Activated T-helper 1 cell treated with anti-CD3 and anti-CD28 coated beads, Interleukin-12 subunit alpha, Interleukin-12 subunit beta, Interleukin-2, Interleukin-4 antibody, amounts not matched to agents 30 ng/mL and 10 ng/mL and 1 ng/mL, durations not matched to agents 14 hours and 24 hours and 36 hours (primary cell): Measurements from ENCODE around the gene PWP2. TPM values are rescaled to one million over a fixed set of nuclear protein-coding genes. Genes with fewer than 3 reads are reported as not detected.
"Not testable (repeated sequence)": the region's sequence is repeated elsewhere in the genome, so short reads cannot be mapped to it uniquely, and the experiment has no call there.

Experiments
- DNase-seq: peaks from one replicate; pipeline ENCODE4 v3.0.0; 2021; ENCODE audit warnings: low spot score
- H3K27ac Mint-ChIP-seq: one replicate; pipeline ENCODE4 v1.8.0; 2021; ENCODE audit warnings: mild to moderate bottlenecking, mixed read lengths
- H3K27me3 Mint-ChIP-seq: one replicate; pipeline ENCODE4 v1.8.0; 2022; ENCODE audit warnings: mild to moderate bottlenecking, moderate library complexity, mixed read lengths; ENCODE audit not compliant: insufficient read depth
- H3K36me3 Mint-ChIP-seq: one replicate; pipeline ENCODE4 v1.8.0; 2021; ENCODE audit warnings: low read depth, mixed read lengths
- H3K4me1 Mint-ChIP-seq: one replicate; pipeline ENCODE4 v1.8.0; 2021; ENCODE audit warnings: low read depth, mixed read lengths
- H3K4me3 Mint-ChIP-seq: one replicate; pipeline ENCODE4 v1.8.0; 2021; ENCODE audit warnings: mild to moderate bottlenecking, moderate library complexity, mixed read lengths
- H3K9me3 Mint-ChIP-seq: one replicate; pipeline ENCODE4 v1.8.0; 2021; ENCODE audit warnings: mixed read lengths
- intact Hi-C: fragments of 100-400 bp; cut with micrococcal nuclease; formaldehyde crosslinking; loops from one replicate; pipeline ENCODE4 v1.15.1; 2024
- total RNA-seq: library from RNA; stranded (reverse); gene quantifications from 2 replicates; pipeline ENCODE4 v1.2.3, GENCODE V29; 2022

PWP2 gene
- total RNA-seq, 1 donor from 2014 or later = 15.1 TPM

DNA sequence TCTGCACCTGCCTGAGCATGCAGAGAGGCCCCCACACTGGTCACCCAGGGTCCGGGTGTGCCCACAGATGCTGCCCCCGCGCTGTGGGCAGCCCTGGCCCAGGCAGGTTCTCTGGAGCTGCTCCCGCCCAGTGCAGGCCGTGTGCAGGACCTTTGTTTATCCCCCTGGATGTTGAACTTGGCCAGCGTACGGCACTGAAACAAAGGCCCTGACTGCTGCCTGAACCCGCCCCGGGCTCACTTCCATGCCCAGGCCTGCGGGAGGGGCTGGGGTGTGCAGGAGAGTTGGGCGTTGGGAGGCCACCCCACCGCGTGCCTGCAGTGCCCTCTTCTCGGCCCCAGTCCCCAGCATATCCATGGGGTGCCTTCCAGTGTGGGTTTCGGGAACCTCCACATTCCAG is 58.7 kb downstream of the PWP2 start:
- H3K4me3 Mint-ChIP-seq, DNase-seq, H3K4me1 Mint-ChIP-seq, H3K27ac Mint-ChIP-seq, H3K27me3 Mint-ChIP-seq, intact Hi-C loops, H3K36me3 Mint-ChIP-seq, H3K9me3 Mint-ChIP-seq: not testable (repeated sequence)

DNA sequence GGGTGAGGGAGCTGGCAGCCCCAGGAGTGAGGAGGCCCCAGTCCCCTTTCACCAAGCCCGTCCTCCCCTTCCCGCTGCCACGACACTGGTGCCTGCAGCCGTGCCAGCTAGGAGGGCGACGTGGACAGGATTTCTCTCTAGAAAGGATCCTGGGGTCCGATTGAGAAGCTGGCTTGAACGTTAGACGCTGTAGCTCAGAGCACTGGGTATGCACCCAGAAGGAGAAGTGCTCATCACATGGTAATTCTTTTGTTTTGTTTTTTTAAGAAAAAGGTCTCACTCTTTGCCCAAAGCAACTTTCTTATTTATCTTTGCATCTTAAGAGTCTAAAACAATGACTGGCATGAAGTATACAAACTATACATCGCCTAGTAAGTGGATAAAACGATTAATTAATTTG is 60.3 kb downstream of the PWP2 start:
- H3K27ac Mint-ChIP-seq, H3K4me1 Mint-ChIP-seq, H3K4me3 Mint-ChIP-seq, H3K27me3 Mint-ChIP-seq, H3K36me3 Mint-ChIP-seq, intact Hi-C loops, DNase-seq, H3K9me3 Mint-ChIP-seq: not testable (repeated sequence)

DNA sequence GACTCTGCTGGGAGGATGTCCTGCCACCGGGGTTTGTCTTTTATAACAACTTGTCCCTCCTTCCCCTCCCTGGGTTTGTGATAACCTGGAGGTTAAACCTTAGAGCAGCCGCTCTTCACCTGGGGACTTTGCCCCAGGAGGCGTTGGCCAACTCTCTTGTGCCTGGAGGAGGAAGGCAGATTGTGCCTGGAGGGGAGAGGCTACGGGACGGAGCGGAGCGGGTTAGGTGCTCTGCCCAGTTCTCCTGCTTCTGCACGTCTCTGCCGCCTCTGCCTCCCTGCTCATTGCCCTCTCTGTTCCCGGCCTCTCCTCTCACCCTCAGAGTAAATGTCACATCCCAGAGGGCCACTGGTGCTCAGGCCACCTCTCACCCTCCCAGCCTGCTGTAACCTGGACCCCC is 63.1 kb downstream of the PWP2 start:
- H3K4me3 Mint-ChIP-seq, H3K36me3 Mint-ChIP-seq, intact Hi-C loops, H3K4me1 Mint-ChIP-seq, H3K9me3 Mint-ChIP-seq, H3K27me3 Mint-ChIP-seq, H3K27ac Mint-ChIP-seq, DNase-seq: not testable (repeated sequence)

DNA sequence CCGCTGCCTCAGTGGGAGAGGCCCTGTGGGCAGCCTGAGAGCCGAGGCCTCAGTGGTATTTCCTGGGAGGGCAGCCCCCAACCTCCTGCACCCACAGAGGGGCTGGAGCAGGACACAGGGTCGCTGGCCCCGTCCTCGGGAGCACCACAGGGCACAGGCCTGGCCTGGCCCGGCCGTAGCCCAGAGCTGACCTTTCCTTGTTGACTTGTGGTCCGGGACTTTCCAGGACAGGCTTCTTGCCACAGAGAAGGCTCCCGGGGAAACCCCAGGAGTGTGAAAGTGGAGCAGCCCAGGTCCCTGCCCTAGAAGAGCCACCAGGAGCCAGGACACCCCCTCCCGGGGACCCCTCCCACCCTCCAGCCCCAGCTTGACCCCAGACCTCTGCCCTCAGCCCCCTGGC is 63.7 kb downstream of the PWP2 start:
- intact Hi-C loops, H3K4me3 Mint-ChIP-seq, H3K4me1 Mint-ChIP-seq, H3K27ac Mint-ChIP-seq, H3K36me3 Mint-ChIP-seq, H3K9me3 Mint-ChIP-seq, H3K27me3 Mint-ChIP-seq, DNase-seq: not testable (repeated sequence)

DNA sequence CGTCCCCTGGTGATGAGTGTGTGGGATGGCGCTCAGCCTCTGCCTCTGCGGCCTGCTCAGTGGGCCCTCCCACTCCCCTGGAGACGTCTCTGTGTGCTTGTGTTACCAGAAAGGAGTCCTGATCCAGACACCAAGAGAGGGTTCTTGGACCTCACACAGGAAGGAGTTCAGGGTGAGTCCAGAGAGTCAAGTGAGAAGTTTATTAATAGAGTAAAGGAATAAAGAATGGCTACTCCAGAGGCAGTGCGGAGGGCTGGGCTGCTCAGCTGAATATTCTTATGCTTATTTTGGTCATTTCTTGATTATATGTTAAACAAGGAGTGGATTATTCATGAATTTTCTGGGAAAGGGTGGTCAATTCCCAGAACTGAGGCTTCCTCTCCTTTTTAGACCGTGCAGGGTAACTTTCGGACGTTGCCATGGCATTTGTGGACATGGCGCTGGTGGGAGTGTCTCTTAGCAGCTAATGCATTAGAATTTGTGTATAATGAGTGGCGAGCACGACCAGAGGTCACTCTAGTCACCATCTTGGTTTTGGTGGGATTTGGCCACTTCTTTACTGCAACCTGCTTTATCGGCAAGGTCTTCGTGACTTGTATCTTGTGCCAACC is 64.9 kb downstream of the PWP2 start:
- H3K27me3 Mint-ChIP-seq, DNase-seq, H3K4me1 Mint-ChIP-seq, H3K4me3 Mint-ChIP-seq, H3K9me3 Mint-ChIP-seq, intact Hi-C loops, H3K36me3 Mint-ChIP-seq, H3K27ac Mint-ChIP-seq: not testable (repeated sequence)

DNA sequence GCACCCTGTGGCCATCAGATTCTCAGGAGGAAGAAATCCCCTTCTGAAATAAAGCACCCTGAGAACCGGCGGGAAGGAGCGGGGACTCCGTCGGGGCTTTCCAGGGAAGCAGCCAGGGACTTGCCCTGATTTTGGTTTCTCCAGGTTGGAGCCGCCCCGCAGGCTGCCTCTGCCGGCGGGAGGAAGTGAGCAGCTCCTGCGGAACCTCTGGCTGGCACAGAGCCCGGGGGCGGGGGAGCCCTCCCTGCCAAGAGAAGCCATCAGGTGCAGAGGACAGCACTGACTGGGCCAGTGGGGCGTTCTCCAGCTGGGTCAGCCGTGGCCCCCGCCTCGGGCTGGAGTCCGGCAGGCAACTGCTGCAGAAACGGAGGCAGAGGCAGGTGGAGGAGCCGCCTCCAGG is 65.5 kb downstream of the PWP2 start:
- H3K4me1 Mint-ChIP-seq, H3K4me3 Mint-ChIP-seq: not testable (repeated sequence)

DNA sequence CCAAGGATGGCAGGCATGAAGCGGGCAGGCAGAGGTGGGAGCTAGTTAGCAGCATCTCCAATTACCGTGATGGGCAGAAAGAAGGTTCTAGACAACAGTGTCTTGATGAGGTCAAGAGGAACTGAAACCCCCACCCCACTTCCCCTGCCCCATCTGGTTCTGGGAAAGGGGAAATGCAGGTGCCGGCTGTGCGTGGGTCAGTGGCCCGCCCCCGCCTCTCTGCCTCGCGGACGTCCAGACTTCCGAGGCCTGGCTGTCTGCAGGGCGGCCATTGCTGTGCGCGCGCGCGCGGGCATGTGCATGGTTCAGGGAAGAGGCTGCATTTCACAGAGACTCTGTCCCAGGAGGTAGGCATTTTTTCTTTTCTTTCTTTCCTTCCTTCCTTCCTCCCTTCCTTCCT is 68.0 kb downstream of the PWP2 start:
- intact Hi-C loops, H3K36me3 Mint-ChIP-seq, H3K27ac Mint-ChIP-seq, H3K4me1 Mint-ChIP-seq, DNase-seq, H3K27me3 Mint-ChIP-seq, H3K4me3 Mint-ChIP-seq, H3K9me3 Mint-ChIP-seq: not testable (repeated sequence)

More for the DNA sequence above, 65.5 kb downstream of the PWP2 start:
- H3K27ac Mint-ChIP-seq, H3K9me3 Mint-ChIP-seq, DNase-seq, H3K27me3 Mint-ChIP-seq, H3K36me3 Mint-ChIP-seq, intact Hi-C loops: not testable (repeated sequence)

DNA sequence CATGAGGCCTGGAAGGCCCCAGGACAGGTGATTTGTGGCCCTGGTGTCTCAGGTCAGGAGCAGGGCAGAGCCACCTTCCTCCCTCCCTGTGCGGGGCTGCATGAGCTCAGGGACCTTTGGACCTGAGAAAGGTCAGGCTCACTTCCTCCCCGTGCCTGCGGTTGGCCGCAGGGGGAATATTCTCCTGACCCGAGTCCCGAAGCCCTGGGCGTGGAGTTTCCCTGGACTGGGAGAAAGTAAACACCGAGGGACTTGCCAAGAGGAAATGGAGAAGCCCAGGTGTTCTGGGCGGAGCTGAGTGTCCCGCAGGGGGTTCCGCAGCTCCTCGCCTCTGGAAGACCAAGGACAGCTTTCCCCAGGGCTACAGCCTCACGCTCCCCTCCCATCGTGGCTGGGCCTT is 68.9 kb downstream of the PWP2 start:
- DNase-seq, H3K36me3 Mint-ChIP-seq, H3K27ac Mint-ChIP-seq, intact Hi-C loops, H3K9me3 Mint-ChIP-seq, H3K27me3 Mint-ChIP-seq, H3K4me1 Mint-ChIP-seq, H3K4me3 Mint-ChIP-seq: not testable (repeated sequence)

Other genes starting within 250 kb of the PWP2 start
- 127 and 132 TPM in 2 replicates for gene AGPAT3, start 242.2 kb upstream of the PWP2 start, total RNA-seq
- gene TRAPPC10, start 95.1 kb upstream of the PWP2 start, total RNA-seq = 85.5 and 95.3 TPM in 2 replicates
- gene GATD3, start 26.3 kb downstream of the PWP2 start, total RNA-seq = 9.5 and 13.8 TPM in 2 replicates
- gene ICOSLG, start 133.5 kb downstream of the PWP2 start, total RNA-seq = 6.4 and 7.2 TPM in 2 replicates
- gene DNMT3L, start 154.5 kb downstream of the PWP2 start, total RNA-seq = not detected in 2 replicates
- gene AIRE, start 178.5 kb downstream of the PWP2 start, total RNA-seq = not detected in 2 replicates
- gene PFKL, start 192.7 kb downstream of the PWP2 start, total RNA-seq = 132 and 139 TPM in 2 replicates
- 13.3 and 17.8 TPM in 2 replicates for gene CFAP410, start 232.0 kb downstream of the PWP2 start, total RNA-seq
- 11.6 and 15.2 TPM in 2 replicates for gene TRPM2, start 246.2 kb downstream of the PWP2 start, total RNA-seq